ENCODE measurements around the gene PSMF1. TPM values are rescaled to one million over a fixed set of nuclear protein-coding genes. Genes with fewer than 3 reads are reported as not detected.

The PSMF1 gene
- total and polyA plus RNA-seq, 2 of the 4 experiments (the other 2 are of a cell fraction) = 93.6 to 109 TPM

DNA sequence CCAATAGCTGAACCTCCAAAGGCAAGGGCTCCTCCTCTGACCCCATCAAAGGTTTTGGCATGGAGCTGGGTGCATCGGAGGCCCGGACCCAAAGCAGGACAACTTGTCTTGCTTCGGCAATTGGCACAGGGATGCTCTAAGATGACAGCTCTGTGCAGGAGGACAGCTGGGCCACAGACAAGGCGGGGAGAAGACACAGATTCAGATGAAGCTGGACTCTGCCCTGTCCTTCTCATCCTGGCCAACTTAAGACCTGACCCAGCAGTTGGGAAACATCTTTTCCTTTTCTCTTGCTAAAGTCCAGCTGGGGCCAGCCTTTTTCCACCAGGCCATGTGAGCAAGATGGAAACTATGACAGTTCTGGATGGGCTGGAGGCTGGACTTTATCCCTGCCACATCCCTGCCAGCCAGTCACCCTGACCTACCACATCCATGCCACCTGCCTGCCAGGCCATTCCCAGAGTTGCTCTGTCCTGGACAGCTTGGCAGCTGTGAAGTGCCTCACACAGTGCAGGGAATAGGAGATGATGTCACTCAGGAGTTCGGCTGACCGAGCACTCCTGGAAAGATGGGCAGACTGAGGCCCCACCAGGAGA is 12.7 kb upstream of the PSMF1 start:
- no peaks in the 10 kb centered on the region for H4K20me1 ChIP-seq (ENCODE audit: insufficient read depth, low read length)
- no peaks in the 10 kb centered on the region for H3K9me1 ChIP-seq (ENCODE audit: insufficient read depth, low read length)
- no peak overlapping the region for H3K14ac ChIP-seq (replicated peaks; ENCODE audit: low read depth, low read length)
- no peak overlapping the region for H3K27ac ChIP-seq (ENCODE audit: insufficient read depth, low read length)
- H3K9me3 ChIP-seq (ENCODE audit: control insufficient read depth, insufficient read depth, low read length) = 0 out of 2 replicates have a peak, but pooled peaks cover 1% of the 10 kb centered on the region
- in situ Hi-C loops (cut with MboI; ENCODE audit: low sequenced_read_pairs) (no loop called here), intact Hi-C loops (cut with micrococcal nuclease) (loop anchor here (5.0 kb wide), 1 partner anchor 107 kb away; no protein-coding TSS in a partner anchor), dilution Hi-C loops (cut with HindIII; ENCODE audit: low sequenced_read_pairs, unreplicated experiment) (no loop called here)
- H3K36me3 ChIP-seq (ENCODE audit: control insufficient read depth, insufficient read depth, low read length) = no peaks in the 10 kb centered on the region
- DNase-seq (no peak), ATAC-seq (ENCODE audit: low read depth) (no peak)
- no peak overlapping the region for H2BK20ac ChIP-seq (ENCODE audit: low read depth, low read length)
- H3K4me3 ChIP-seq (ENCODE audit: insufficient read depth, low read depth, low read length) = no peak overlapping the region
- 76% methylated on average over 4 of the region's 6 CpGs; no CpG with 5 or more reads in 1 of the 2 experiments for WGBS, 2 experiments (ENCODE audit: extremely low coverage in 2 of 2, insufficient read length in 1 of 2)
- H2BK120ac ChIP-seq (ENCODE audit: low read depth, low read length) = no peak overlapping the region
- H3K18ac ChIP-seq (ENCODE audit: low read depth, low read length) = no peak overlapping the region
- no peak overlapping the region for H4K5ac ChIP-seq (ENCODE audit: low read depth, low read length)
- no peak overlapping the region for H2AK9ac ChIP-seq (replicated peaks; ENCODE audit: low read depth, low read length, poor library complexity)
- no peaks in the 10 kb centered on the region for H3K79me1 ChIP-seq (ENCODE audit: low read depth in 1 of 2, low read length in 2 of 2)
- no peak overlapping the region for H2BK5ac ChIP-seq (ENCODE audit: low read depth, low read length, poor library complexity, severe bottlenecking)
- no peak overlapping the region for H3K56ac ChIP-seq (ENCODE audit: extremely low read depth, insufficient read depth, low read length)
- no peak overlapping the region for H3K9ac ChIP-seq (ENCODE audit: low read depth, low read length)
- BruUV-seq (replicated peaks) = no TSS peak
- no peak overlapping the region for H2AK5ac ChIP-seq (ENCODE audit: low read depth, low read length)
- no peak overlapping the region for H4K91ac ChIP-seq (ENCODE audit: insufficient read depth, low read depth, low read length)
- TF ChIP-seq RCOR1 (IDR thresholded peaks at IDR 0.05; ENCODE audit: insufficient replicate concordance, low read length) (no peak), CTCF (conservative IDR thresholded peaks at IDR 0.05; ENCODE audit: low read depth, low read length) (no peak), POLR2A (IDR thresholded peaks at IDR 0.05; ENCODE audit: low read depth, low read length) (no peak), NFE2L2 (IDR thresholded peaks at IDR 0.05; ENCODE audit: low read depth, low read length) (no peak), MXI1 (IDR thresholded peaks at IDR 0.05; ENCODE audit: borderline replicate concordance, low read depth, low read length) (no peak), RAD21 (IDR thresholded peaks at IDR 0.05; ENCODE audit: low read length) (no peak), USF2 (IDR thresholded peaks at IDR 0.05; ENCODE audit: low read depth, low read length) (no peak), CEBPB (IDR thresholded peaks at IDR 0.05; ENCODE audit: low read depth, low read length) (no peak), SMC3 (IDR thresholded peaks at IDR 0.05; ENCODE audit: low read depth, low read length) (no peak), RFX5 (IDR thresholded peaks at IDR 0.05; ENCODE audit: low read depth, low read length) (no peak), FOS (IDR thresholded peaks at IDR 0.05; ENCODE audit: low read depth, low read length) (no peak), MAZ (IDR thresholded peaks at IDR 0.05; ENCODE audit: borderline replicate concordance, low read depth, low read length) (no peak)
- H3K4me1 ChIP-seq (ENCODE audit: control insufficient read depth, insufficient read depth, low read length) = no peaks in the 10 kb centered on the region
- H2BK15ac ChIP-seq (ENCODE audit: low read depth, low read length) = no peak overlapping the region
- peaks cover 12% of the 10 kb centered on the region for H3K27me3 ChIP-seq (ENCODE audit: control insufficient read depth, insufficient read depth, low read length)
- H3K4ac ChIP-seq (ENCODE audit: low read depth, low read length) = no peak overlapping the region
- H4K8ac ChIP-seq (ENCODE audit: low read depth in 2 of 2, low read length in 2 of 2) = no peak overlapping the region
- H2AFZ ChIP-seq (replicated peaks; ENCODE audit: low read length, poor library complexity) = no peak overlapping the region
- no peak overlapping the region for H3K23ac ChIP-seq (ENCODE audit: low read depth, low read length)
- CTCF ChIA-PET = no interaction called here
- no peak overlapping the region for H3K4me2 ChIP-seq (ENCODE audit: low read depth, low read length)
- POLR2A ChIA-PET (ENCODE audit: unreplicated experiment) = no interaction called here

All from IMR-90 (cell line).